HepG2 (cell line): ENCODE results near the gene LGALS7B. TPM values are rescaled to one million over a fixed set of nuclear protein-coding genes. Genes with fewer than 3 reads are reported as not detected.

Experiments
- CREB1 ChIP-seq, 2 experiments: fragments of 450-650 bp in 1 of 2; IDR thresholded peaks; 2 replicates each; pipeline ENCODE4 v1.6.1; 2016 to 2017; ENCODE audit warnings: control low read depth in 1 of 2, mild to moderate bottlenecking in 1 of 2, missing compliant biosample characterization in 1 of 2, missing genetic modification characterization in 1 of 2
- E2F5 ChIP-seq: sonication (generic); formaldehyde crosslinking; conservative IDR thresholded peaks from 2 replicates; pipeline ENCODE4 v1.4.0; 2020; ENCODE audit warnings: missing genetic modification reagents
- GFI1 ChIP-seq: sonication (generic); formaldehyde crosslinking; IDR thresholded peaks from 2 replicates; pipeline ENCODE4 v1.5.0; 2020; ENCODE audit warnings: missing genetic modification reagents, mild to moderate bottlenecking, borderline replicate concordance
- KDM1A ChIP-seq: IDR thresholded peaks from 2 replicates; pipeline ENCODE4 v1.6.1; 2016; ENCODE audit warnings: missing compliant biosample characterization
- NR2F1 ChIP-seq, 2 experiments: fragments of 450-650 bp in 1 of 2; formaldehyde crosslinking in 1 of 2; IDR thresholded peaks; 2 replicates each; pipeline versions ENCODE4 v1.5.0 to v1.6.1; 2016 to 2020; ENCODE audit warnings: mild to moderate bottlenecking in 1 of 2, missing compliant biosample characterization in 1 of 2, missing genetic modification reagents in 1 of 2, moderate library complexity in 1 of 2
- RBM22 ChIP-seq: fragments of 200-400 bp; formaldehyde crosslinking; optimal IDR thresholded peaks from 2 replicates; pipeline ENCODE3; 2017; ENCODE audit warnings: mild to moderate bottlenecking, low read length, moderate library complexity
- UBTF ChIP-seq: sonication (generic); formaldehyde crosslinking; IDR thresholded peaks from 2 replicates; pipeline ENCODE4 v1.4.0; 2020; ENCODE audit warnings: mild to moderate bottlenecking, missing genetic modification reagents
- USF2 ChIP-seq, 2 experiments: sonication (generic) in 1 of 2; formaldehyde crosslinking in 1 of 2; IDR thresholded peaks; 2 replicates each; pipeline versions ENCODE4 v1.5.1 to v1.6.1; 2011 to 2020; ENCODE audit warnings: borderline replicate concordance in 1 of 2, low read depth in 1 of 2, low read length in 1 of 2, mild to moderate bottlenecking in 1 of 2, missing genetic modification reagents in 1 of 2, moderate library complexity in 1 of 2
- ZBTB26 ChIP-seq: IDR thresholded peaks from 2 replicates; pipeline ENCODE4 v1.6.1; 2016; ENCODE audit warnings: missing compliant biosample characterization, missing genetic modification reagents, borderline replicate concordance
- ZNF280D ChIP-seq: sonication (generic); formaldehyde crosslinking; IDR thresholded peaks from 2 replicates; pipeline ENCODE4 v1.5.1; 2020; ENCODE audit warnings: mild to moderate bottlenecking, missing genetic modification reagents
- ZNF331 ChIP-seq: sonication (generic); formaldehyde crosslinking; IDR thresholded peaks from 2 replicates; pipeline ENCODE4 v1.4.0; 2020; ENCODE audit warnings: missing genetic modification reagents
- ZNF710 ChIP-seq: sonication (generic); formaldehyde crosslinking; IDR thresholded peaks from 2 replicates; pipeline ENCODE4 v1.5.0; 2020; ENCODE audit warnings: mild to moderate bottlenecking, missing genetic modification reagents, borderline replicate concordance
- ZNF746 ChIP-seq: sonication (generic); formaldehyde crosslinking; IDR thresholded peaks from 2 replicates; pipeline ENCODE4 v1.8.0; 2022; ENCODE audit warnings: mild to moderate bottlenecking, missing genetic modification reagents
- ZNF782 ChIP-seq: sonication (generic); formaldehyde crosslinking; IDR thresholded peaks from 2 replicates; pipeline ENCODE4 v1.4.0; 2020; ENCODE audit warnings: missing genetic modification reagents, mild to moderate bottlenecking, borderline replicate concordance
- polyA plus RNA-seq, 8 experiments: library from polyadenylated mRNA; depleted of rRNA in 3 of 8; stranded (reverse) in 7 of 8; unstranded in 1 of 8; fragments of >200 nt; fragmentation: Illumina TruSeq in 4 of 8; extraction: Trizol in 4 of 8; gene quantifications; 2 replicates each; pipeline versions ENCODE4 v1.2.1 to v1.2.3, GENCODE V29; 2011 to 2016; ENCODE audit warnings: low read depth in 4 of 8, missing spikeins in 1 of 8, mixed read lengths in 1 of 8; ENCODE audit not compliant: insufficient read depth in 1 of 8
- total RNA-seq, 5 experiments: library from RNA; depleted of rRNA; stranded (reverse); fragments of >200 nt; fragmentation: Illumina TruSeq; extraction: Trizol; gene quantifications; 2 replicates each; pipeline ENCODE4 v1.2.3, GENCODE V29; 2016; ENCODE audit warnings: low read depth in 1 of 5

Gene LGALS7B
- total and polyA plus RNA-seq, 2 of the 13 experiments (the other 11 are each of a cell fraction or from before 2014, with no cell fraction given): 1.7 to 2.1 TPM

GRCh38 chr19:38819231-38819920 lies 30.4 kb downstream of the LGALS7B start (continued):
- TF ChIP-seq RBM22: no peak
- 0 out of 2 replicates have a peak, but pooled peaks have one; percentile 55 for TF ChIP-seq ZBTB26
- TF ChIP-seq NR2F1 (CRISPR knock-in tag; IDR thresholded peaks at IDR 0.05): peak in 1 of 2 experiments; percentile 42; a peak in 1 of 4 replicates
- no peak for TF ChIP-seq E2F5
- TF ChIP-seq USF2 (IDR thresholded peaks at IDR 0.05; ENCODE audit: low read depth, low read length): no peak
- TF ChIP-seq USF2 (CRISPR knock-in tag; IDR thresholded peaks at IDR 0.05; ENCODE audit: borderline replicate concordance): no peak
- peak; percentile 71; the same call in 1 of the 2 replicates for TF ChIP-seq ZNF746 (CRISPR knock-in tag)
- TF ChIP-seq ZNF782: no peak
- TF ChIP-seq ZNF280D (CRISPR knock-in tag): no peak
- no peak for TF ChIP-seq UBTF (CRISPR knock-in tag)
- no peak for TF ChIP-seq KDM1A (CRISPR knock-in tag)
- peak; percentile 18; the same call in 1 of the 2 replicates for TF ChIP-seq ZNF331 (CRISPR knock-in tag)
- TF ChIP-seq ZNF710 (CRISPR knock-in tag): no peak; the same call in 1 of the 2 replicates
- TF ChIP-seq CREB1 (IDR thresholded peaks at IDR 0.05): no peak
- peak; percentile 38; the same call in 1 of the 2 replicates for TF ChIP-seq CREB1 (CRISPR knock-in tag; IDR thresholded peaks at IDR 0.05)
- TF ChIP-seq GFI1 (CRISPR knock-in tag): 0 out of 2 replicates have a peak, but pooled peaks have one; percentile 69
